ENCODE data around the gene CHMP1A.
"Not testable (repeated sequence)": the region's sequence is repeated elsewhere in the genome, so short reads cannot be mapped to it uniquely, and the experiment has no call there.

Gene CHMP1A

DNA sequence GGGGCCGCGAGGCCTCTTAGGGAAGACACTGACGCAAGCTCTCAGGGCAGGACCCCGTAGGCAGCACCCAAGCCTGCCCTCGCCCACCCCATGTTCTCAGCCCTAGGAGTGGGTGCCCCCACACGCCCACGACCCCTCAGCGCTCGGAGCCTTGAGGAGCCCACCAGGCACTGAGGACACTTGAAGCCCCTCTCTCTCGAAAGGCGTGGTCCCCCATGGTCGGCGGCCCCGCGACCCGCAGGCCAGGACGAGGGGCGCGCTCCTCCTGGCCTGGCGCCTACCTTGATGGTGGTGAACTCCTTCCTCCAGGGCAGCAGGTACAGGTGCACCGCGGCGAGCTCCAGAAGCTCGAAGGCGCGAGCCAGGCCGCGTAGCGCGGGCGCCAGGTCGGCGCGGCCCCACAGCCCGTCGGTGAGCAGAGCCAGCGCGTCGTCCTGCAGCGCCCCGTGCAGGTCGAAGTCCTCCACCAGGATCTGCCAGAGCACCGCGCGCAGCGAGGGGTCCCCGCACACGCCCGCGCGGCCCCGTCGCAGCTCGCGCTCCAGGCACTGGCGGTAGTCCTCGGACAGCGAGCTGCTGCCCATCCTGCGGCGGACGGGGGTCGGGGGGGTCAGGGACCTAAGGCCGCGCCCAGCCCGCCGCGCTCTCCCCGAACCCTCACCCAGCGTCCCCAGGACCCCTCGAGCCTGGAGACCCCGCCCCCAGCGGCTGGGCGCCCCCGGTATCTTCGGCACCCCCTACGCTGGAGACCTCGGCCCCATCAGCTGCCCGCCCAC, 43.3 kb upstream of the CHMP1A start:
- peak; percentile 74 for DNase-seq (ENCODE audit: low spot score)
- in situ Hi-C loops (cut with MboI; ENCODE audit: low pct_unique_long_range_greater_than_20kb, low sequenced_read_pairs, unreplicated experiment) = no loop called here
- TF ChIP-seq, protein P1, sequence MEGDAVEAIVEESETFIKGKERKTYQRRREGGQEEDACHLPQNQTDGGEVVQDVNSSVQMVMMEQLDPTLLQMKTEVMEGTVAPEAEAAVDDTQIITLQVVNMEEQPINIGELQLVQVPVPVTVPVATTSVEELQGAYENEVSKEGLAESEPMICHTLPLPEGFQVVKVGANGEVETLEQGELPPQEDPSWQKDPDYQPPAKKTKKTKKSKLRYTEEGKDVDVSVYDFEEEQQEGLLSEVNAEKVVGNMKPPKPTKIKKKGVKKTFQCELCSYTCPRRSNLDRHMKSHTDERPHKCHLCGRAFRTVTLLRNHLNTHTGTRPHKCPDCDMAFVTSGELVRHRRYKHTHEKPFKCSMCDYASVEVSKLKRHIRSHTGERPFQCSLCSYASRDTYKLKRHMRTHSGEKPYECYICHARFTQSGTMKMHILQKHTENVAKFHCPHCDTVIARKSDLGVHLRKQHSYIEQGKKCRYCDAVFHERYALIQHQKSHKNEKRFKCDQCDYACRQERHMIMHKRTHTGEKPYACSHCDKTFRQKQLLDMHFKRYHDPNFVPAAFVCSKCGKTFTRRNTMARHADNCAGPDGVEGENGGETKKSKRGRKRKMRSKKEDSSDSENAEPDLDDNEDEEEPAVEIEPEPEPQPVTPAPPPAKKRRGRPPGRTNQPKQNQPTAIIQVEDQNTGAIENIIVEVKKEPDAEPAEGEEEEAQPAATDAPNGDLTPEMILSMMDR (IDR thresholded peaks at IDR 0.05; ENCODE audit: extremely low read depth, insufficient read depth, missing control alignments) = peak; percentile 50

DNA sequence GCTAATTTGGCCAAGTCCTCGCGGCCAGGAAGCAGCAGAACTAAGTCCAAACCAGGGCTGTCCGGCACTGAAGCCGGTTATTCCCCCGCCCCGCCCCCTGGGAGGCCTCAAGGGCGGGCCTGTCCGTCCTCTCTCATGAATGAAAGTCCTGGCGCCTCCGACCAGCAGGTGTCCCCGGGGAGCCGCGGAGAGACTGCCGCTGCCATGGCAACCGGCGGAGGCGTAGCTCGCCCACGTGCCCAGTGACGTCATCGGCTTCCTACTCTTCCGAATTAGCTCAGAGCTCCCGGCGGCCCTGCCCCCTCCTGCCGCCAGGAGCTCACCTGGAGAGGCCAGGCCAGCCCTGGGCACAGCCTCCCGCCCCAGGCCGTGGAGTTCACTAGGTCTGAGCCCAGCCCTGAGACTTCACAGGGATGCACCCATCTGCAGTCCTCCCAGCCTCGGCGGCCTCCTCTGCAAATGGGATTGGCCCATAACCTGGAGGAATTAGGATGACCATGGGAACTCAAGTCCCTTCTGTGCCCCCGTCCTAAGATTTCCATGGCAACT, 42.7 kb upstream of the CHMP1A start:
- TF ChIP-seq, protein P1 (IDR thresholded peaks at IDR 0.05; ENCODE audit: extremely low read depth, insufficient read depth, missing control alignments) = peak; percentile 78
- peak; percentile 98 for DNase-seq (ENCODE audit: low spot score)
- in situ Hi-C loops (cut with MboI; ENCODE audit: low pct_unique_long_range_greater_than_20kb, low sequenced_read_pairs, unreplicated experiment) = no loop called here

DNA sequence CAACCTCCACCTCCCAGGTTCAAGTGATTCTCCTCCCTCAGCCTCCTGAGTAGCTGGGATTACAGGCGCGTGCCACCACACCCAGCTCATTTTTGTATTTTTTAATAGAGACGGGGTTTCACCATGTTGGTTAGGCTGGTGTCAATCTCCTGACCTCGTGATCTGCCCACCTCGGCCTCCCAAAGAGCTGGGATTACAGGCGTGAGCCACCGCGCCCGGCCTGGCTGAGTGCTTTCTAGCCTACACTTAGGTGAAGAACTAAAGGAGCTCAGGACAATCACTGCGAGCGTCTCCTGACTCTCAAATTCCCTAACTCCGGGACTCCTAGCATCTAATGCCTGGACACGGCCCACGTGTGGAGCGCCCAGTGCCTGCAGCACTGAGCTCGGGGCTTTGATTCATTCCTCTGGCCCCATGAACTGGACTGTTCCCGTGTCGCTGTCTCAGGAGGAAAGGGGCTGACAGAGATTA, 42.2 kb upstream of the CHMP1A start:
- DNase-seq (ENCODE audit: low spot score); in situ Hi-C loops (cut with MboI; ENCODE audit: low pct_unique_long_range_greater_than_20kb, low sequenced_read_pairs, unreplicated experiment): not testable (repeated sequence)

DNA sequence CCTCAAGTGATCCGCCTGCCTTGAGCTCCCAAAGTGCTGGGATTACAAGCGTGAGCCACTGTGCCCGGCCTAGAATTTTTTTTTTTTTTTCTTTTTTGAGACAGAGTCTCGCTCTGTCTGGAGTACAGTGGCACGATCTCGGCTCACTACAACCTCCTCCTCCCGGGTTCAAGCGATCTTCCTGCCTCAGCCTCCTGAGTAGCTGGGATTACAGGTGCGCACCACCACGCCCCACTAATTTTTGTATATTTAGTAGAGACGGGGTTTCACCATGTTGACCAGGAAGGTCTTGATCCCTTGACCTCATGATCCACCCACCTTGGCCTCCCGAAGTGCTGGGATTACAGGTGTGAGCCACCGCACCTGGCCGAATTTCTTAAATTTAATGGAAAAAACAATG, 41.2 kb upstream of the CHMP1A start:
- DNase-seq (ENCODE audit: low spot score); in situ Hi-C loops (cut with MboI; ENCODE audit: low pct_unique_long_range_greater_than_20kb, low sequenced_read_pairs, unreplicated experiment): not testable (repeated sequence)

DNA sequence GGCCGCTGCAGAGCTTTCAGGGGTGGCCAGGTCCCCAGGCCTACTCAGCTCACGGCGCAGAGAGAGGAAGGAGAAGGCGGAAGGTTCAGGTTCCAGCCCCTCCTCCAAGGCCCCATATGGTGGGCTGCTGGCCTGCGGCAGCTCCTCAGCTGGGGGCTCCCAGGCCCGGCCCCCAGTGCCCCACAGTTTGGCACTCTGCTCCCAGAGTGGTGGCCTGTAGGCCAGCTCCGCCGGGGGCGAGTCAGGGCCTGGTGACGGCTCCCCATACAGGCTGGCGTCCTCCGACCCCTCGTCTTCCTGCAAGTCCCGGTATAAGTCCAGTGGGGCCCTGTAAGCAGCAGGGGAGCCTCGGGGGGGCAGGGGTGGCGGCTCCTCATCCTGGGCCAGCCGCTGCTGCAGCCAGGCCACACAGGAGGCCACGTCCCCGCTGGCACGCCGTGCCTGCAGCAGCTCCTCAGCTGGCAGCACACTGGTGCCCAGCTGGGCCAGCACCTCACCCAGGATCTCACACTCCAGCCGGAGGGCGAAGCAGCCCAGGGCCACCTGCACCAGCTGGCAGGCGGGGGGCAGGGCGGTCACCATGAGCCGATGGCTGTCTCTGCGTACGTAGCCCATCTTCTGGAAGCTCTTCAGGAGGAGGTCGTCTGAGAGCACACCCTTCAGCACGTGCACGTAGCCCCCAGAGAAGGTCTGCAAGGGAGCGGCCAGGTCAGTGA, 40.3 kb upstream of the CHMP1A start:
- in situ Hi-C loops (cut with MboI; ENCODE audit: low pct_unique_long_range_greater_than_20kb, low sequenced_read_pairs, unreplicated experiment) = no loop called here
- DNase-seq (ENCODE audit: low spot score) = no peak
- TF ChIP-seq, protein P1 (IDR thresholded peaks at IDR 0.05; ENCODE audit: extremely low read depth, insufficient read depth, missing control alignments) = no peak

DNA sequence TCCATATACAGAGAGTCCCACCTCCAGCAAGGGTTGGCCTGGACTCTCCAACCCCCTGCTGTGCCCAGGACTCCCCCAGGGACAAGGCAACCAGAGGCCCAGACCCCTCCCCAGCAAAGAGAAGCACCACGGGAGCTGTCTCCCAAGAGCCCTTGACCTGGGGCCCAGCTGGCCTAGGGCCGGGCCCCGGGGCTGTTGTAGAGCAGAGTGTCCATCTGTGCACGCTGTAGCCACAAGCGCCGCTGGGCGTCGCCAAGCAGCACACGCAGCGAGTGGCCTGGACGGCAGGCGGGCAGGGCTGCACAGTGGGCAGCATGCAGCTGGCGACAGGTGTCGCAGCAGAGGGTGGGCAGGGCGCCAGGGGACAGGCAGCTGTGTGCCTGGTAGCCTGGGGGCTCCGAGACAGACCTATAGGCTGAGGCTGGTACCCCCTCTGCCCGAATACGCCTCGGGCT, 39.7 kb upstream of the CHMP1A start:
- no peak for DNase-seq (ENCODE audit: low spot score)
- TF ChIP-seq, protein P1 (IDR thresholded peaks at IDR 0.05; ENCODE audit: extremely low read depth, insufficient read depth, missing control alignments) = no peak
- in situ Hi-C loops (cut with MboI; ENCODE audit: low pct_unique_long_range_greater_than_20kb, low sequenced_read_pairs, unreplicated experiment) = no loop called here

DNA sequence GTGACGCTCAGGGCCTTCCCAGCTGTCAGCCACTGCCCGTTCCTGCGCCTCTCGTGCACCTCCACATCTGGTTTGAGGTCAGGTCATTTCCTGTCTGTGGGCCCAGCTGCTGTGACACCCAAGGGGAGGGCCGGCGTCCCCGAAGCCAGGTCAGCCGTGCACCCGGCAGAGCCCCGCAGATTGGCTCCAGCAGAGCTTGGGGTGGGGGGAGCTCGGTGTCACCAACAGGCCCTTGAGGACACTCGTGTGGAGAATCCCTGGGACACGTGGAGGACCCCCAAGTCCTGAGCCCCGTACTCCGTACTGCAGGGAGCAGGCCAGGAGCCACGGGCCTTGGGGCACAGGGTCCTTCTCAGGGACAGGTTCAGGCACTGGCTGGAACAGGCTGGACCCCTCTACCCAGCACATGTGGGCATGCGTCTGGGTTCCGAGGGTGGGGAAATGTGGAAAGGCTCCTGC, 39.2 kb upstream of the CHMP1A start:
- TF ChIP-seq, protein P1 (IDR thresholded peaks at IDR 0.05; ENCODE audit: extremely low read depth, insufficient read depth, missing control alignments) = no peak
- peak; percentile 78 for DNase-seq (ENCODE audit: low spot score)
- in situ Hi-C loops (cut with MboI; ENCODE audit: low pct_unique_long_range_greater_than_20kb, low sequenced_read_pairs, unreplicated experiment) = no loop called here
